HUES6 (cell line): ENCODE measurements around the gene FSTL5.

Source experiments
- H3K27ac ChIP-seq: 2 replicates; pipeline ENCODE4 v1.7.0; 2013; ENCODE audit warnings: low read depth, mild to moderate bottlenecking, low read length, inconsistent platforms
- H3K27me3 ChIP-seq: 2 replicates; pipeline ENCODE4 v1.6.1; 2013; ENCODE audit warnings: low read length; ENCODE audit not compliant: control insufficient read depth, insufficient read depth
- H3K36me3 ChIP-seq: 2 replicates; pipeline ENCODE4 v1.6.1; 2013; ENCODE audit warnings: low read length; ENCODE audit not compliant: control insufficient read depth, insufficient read depth
- H3K4me1 ChIP-seq: 2 replicates; pipeline ENCODE4 v1.6.1; 2013; ENCODE audit warnings: low read length; ENCODE audit not compliant: control insufficient read depth, insufficient read depth
- H3K4me3 ChIP-seq: 2 replicates; pipeline ENCODE4 v1.5.1; 2013; ENCODE audit warnings: low read depth, low read length
- H3K9ac ChIP-seq: one replicate; pipeline ENCODE4 v1.6.1; 2013; ENCODE audit warnings: mild to moderate bottlenecking, low read length
- H3K9me3 ChIP-seq: 2 replicates; pipeline ENCODE4 v1.6.1; 2013; ENCODE audit warnings: low read depth, low read length; ENCODE audit not compliant: control insufficient read depth, insufficient read depth

The FSTL5 gene

DNA sequence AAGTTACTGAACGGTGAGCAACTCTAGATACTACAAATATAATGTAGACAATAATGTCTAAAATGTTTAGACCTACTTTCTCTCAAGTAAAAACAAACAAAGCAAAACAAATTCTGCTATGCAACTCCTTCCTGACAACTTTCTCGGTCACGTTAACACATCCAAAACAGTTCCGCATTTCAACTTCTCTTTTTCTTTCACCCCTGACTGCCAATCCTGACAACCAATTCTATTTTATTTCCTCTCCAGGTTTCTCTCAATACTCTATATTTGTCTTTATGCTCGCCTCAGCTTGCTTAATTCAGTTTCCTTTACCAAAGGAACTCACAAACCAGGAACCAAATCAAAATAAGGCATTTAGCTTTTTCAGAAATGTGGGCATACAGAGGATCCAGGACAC lies 513.0 kb downstream of the FSTL5 start:
- Histone ChIP-seq H3K4me3 (no peak overlapping the region), H3K9ac (no peak overlapping the region), H3K9me3 (no peaks in the 10 kb centered on the region), H3K27ac (no peak overlapping the region), H3K36me3 (no peaks in the 10 kb centered on the region), H3K27me3 (no peaks in the 10 kb centered on the region), H3K4me1 (no peaks in the 10 kb centered on the region)

DNA sequence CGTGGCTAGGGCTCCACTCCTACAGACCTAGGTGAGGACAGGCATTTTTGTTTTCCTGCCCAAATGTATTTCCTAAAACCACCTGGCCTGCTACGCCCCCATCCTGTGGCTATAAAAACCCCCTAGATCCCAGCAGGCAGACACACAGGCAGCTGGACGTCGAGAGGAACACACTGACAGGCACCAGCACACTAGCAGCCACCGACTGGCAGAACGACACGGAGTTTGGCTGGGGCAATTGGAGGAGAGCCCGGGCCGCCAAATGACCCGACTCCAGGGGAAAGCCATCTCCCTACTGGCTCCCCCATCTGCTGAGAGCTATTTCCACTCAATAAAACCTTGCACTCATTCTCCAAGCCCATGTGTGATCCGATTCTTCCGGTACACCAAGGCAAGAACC lies 516.0 kb downstream of the FSTL5 start:
- Histone ChIP-seq H3K27me3 (no peaks in the 10 kb centered on the region), H3K9me3 (no peaks in the 10 kb centered on the region), H3K9ac (no peak overlapping the region), H3K36me3 (no peaks in the 10 kb centered on the region), H3K27ac (no peak overlapping the region), H3K4me1 (no peaks in the 10 kb centered on the region), H3K4me3 (no peak overlapping the region)

DNA sequence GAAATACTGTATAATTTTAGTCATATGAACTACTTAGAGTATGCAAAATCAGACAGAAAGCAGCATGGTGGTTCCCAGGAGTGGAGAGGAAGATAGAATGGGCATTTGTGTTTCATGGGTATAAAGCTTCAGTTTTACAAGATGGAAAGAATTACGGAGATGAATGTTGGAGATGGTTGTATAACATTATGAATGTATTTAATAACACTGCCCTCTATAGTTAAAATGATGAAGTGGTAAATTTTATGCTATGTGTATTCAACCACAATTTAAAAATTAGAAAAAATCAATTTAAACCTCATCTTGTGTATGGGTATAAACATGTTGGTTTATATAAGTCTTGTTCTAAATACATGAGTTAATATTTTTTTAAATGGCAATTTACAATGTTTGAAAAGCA lies 521.1 kb downstream of the FSTL5 start:
- H3K27ac ChIP-seq, result no peak overlapping the region
- no peaks in the 10 kb centered on the region for H3K36me3 ChIP-seq
- no peaks in the 10 kb centered on the region for H3K9me3 ChIP-seq
- H3K27me3 ChIP-seq, result no peaks in the 10 kb centered on the region
- no peak overlapping the region for H3K4me3 ChIP-seq
- H3K4me1 ChIP-seq, result no peaks in the 10 kb centered on the region
- no peak overlapping the region for H3K9ac ChIP-seq

DNA sequence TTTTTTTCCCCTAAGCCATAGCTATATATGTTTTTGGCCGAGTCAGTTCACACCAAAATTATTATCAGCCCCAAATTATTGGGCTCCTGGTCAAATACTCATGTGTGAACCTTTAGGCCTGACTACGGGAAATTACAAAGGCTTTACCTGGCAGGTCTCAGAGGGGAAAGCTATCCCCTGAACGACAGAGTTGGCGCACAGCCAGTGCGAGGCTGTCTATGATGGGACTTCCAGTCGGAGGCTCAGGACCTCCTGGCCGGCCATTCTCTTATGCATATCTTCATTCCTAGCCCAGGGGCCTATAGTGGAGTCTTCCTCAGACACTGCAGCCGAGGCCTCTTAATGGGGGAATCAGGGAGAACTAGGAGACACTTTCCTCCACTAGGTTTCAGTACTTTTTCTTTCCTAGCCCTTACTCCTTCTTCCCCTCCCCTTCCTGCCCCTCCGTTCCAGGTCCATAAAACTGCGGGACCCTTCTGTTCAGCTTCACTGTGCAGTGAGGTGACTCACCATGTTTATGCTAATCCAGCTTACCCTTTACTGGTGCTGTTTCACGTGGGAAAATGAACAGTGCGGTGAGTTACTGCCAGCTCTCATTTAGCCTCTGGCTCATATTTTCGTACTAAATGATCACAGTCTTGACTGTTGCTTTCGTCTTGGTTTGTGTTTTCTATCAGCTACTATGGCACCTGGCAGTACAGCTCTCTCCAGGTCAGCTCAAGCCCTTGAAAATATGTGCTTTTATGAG lies 533.9 kb downstream of the FSTL5 start:
- H3K4me1 ChIP-seq, result no peaks in the 10 kb centered on the region
- no peaks in the 10 kb centered on the region for H3K27me3 ChIP-seq
- H3K4me3 ChIP-seq, result no peak overlapping the region
- H3K9ac ChIP-seq, result no peak overlapping the region
- H3K27ac ChIP-seq, result no peak overlapping the region
- H3K9me3 ChIP-seq, result no peaks in the 10 kb centered on the region
- H3K36me3 ChIP-seq, result no peaks in the 10 kb centered on the region

DNA sequence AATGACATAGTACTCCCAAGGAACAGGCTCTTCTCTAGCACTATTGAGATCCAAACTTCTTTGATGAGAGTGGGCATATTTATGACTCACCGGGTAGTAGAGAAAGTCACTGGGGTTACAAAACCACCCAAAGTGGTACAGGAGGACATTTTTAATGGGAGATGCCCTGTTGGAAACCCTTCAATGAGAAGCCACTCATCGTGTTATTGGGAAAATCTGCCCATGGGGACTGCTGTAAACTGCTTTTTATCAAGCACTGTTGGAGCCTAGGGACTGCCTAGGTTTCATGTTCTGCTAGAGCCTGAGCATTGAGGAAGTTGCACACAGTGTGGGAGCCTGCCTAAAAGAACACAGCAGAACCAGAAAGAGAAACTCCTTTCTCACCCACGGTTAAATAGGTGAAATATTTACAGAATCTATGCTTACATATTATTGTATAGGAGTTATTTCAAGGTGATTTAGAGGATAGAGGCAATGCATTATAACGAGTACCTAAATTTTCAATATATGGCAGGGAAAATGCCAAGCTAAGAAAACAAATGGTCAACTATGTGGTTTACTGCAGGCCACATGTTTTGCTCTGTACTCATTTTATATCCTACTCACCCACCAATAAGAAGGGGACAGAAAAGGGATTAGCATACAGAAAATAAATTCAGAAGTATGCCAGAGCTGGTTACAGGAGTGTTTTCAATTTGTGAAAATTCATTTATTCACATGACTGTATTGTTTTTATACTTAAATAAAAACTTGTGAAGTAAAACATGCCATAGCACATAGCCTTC lies 559.1 kb downstream of the FSTL5 start:
- H3K9ac ChIP-seq, result no peak overlapping the region

DNA sequence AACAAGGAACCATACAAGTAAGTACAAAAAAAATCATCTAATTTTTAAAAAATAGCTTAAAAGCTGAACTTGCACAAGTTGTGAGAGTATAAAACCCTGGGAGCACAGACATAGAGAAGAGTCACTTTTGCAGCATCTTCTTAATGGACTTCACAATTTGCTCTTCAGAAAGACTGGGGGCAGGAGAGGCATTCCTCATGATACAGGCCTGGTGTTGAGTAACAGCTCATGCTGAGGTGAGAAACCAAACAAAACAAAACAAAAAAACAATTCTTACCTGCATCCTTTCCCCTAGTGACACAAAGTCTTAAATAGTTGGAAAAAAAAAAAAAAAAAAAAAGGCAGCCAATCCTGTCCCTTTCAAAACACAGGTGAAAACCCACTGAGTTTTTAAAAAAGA lies 562.8 kb downstream of the FSTL5 start:
- H3K9ac ChIP-seq, result no peak overlapping the region
- H3K36me3 ChIP-seq, result no peaks in the 10 kb centered on the region

More for the DNA sequence above, 559.1 kb downstream of the FSTL5 start:
- H3K27me3 ChIP-seq, result no peaks in the 10 kb centered on the region
- no peaks in the 10 kb centered on the region for H3K4me1 ChIP-seq
- no peak overlapping the region for H3K27ac ChIP-seq
- H3K9me3 ChIP-seq, result no peaks in the 10 kb centered on the region
- H3K36me3 ChIP-seq, result no peaks in the 10 kb centered on the region
- no peak overlapping the region for H3K4me3 ChIP-seq

DNA sequence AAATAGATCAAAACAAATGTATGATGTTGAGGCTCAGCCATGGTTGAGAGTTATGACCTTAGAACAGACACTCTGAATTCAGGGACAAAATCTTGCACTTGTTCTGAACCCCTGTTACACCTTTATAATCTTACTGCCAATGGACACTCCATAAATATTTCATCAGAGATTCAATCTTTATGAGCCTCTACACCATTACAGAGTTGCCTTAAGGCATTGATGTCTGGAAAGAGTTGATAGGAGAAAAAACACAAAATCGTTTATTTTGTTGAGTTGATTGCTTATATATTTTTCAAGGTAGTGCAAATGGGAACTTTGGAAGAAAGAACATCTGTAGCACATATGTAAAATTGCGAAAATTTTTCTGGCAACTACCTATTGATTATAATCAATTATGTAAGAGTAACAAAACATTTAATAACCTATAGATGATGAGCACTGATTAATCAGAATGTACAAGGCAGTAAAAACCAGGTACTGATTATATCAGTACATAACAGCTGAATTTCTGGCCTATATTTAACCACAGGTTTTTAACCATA lies 568.5 kb downstream of the FSTL5 start:
- Histone ChIP-seq H3K9ac (no peak overlapping the region), H3K9me3 (no peaks in the 10 kb centered on the region), H3K36me3 (no peaks in the 10 kb centered on the region), H3K27ac (no peak overlapping the region), H3K4me3 (no peak overlapping the region), H3K4me1 (no peaks in the 10 kb centered on the region), H3K27me3 (no peaks in the 10 kb centered on the region)

More for the DNA sequence above, 562.8 kb downstream of the FSTL5 start:
- H3K4me1 ChIP-seq, result no peaks in the 10 kb centered on the region
- no peaks in the 10 kb centered on the region for H3K9me3 ChIP-seq
- no peaks in the 10 kb centered on the region for H3K27me3 ChIP-seq
- H3K27ac ChIP-seq, result no peak overlapping the region
- H3K4me3 ChIP-seq, result no peak overlapping the region

DNA sequence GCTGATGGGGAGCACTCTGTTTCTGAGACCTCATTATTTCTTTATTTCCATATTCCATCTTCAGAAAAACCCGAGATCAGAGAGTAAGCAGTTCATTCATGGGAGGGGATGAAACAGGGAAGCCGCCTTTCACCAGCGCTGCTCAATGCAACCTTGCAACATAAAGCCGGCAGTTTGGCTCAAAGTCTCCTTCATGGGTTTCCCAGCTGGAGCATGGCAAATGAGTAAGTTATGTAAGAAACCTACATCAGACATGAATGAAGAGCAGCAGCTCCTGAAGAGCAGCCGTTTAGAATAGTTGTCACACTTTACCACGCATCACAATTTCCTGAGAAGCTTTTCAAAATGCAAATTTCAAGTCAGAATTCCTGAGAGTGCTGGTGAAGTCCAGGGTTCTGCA lies 578.8 kb downstream of the FSTL5 start:
- H3K27ac ChIP-seq, result no peak overlapping the region
- H3K4me1 ChIP-seq, result no peaks in the 10 kb centered on the region
- no peaks in the 10 kb centered on the region for H3K27me3 ChIP-seq
- no peak overlapping the region for H3K4me3 ChIP-seq
- H3K9ac ChIP-seq, result no peak overlapping the region
- no peaks in the 10 kb centered on the region for H3K36me3 ChIP-seq
- no peaks in the 10 kb centered on the region for H3K9me3 ChIP-seq

DNA sequence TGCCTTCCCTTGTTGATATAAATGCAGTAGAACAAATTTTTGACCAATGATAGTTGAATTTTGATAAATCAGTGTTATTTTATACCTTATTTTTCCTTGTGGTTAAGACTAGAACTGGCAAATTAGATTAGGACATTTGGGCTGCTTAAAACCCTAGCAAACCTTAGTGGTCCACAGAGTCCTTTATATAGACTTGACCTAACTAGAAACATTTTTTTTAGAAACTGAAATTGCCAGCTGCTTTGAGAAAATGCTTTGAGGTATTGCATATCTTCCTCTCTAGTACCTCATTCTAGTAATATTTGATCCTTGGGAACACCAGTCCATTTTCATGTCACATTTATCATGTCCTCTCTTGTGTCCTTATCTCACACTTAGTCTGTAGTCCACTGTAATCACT lies 580.3 kb downstream of the FSTL5 start:
- Histone ChIP-seq H3K9ac (no peak overlapping the region), H3K27ac (no peak overlapping the region), H3K9me3 (no peaks in the 10 kb centered on the region), H3K36me3 (no peaks in the 10 kb centered on the region), H3K27me3 (no peaks in the 10 kb centered on the region), H3K4me1 (no peaks in the 10 kb centered on the region), H3K4me3 (no peak overlapping the region)

DNA sequence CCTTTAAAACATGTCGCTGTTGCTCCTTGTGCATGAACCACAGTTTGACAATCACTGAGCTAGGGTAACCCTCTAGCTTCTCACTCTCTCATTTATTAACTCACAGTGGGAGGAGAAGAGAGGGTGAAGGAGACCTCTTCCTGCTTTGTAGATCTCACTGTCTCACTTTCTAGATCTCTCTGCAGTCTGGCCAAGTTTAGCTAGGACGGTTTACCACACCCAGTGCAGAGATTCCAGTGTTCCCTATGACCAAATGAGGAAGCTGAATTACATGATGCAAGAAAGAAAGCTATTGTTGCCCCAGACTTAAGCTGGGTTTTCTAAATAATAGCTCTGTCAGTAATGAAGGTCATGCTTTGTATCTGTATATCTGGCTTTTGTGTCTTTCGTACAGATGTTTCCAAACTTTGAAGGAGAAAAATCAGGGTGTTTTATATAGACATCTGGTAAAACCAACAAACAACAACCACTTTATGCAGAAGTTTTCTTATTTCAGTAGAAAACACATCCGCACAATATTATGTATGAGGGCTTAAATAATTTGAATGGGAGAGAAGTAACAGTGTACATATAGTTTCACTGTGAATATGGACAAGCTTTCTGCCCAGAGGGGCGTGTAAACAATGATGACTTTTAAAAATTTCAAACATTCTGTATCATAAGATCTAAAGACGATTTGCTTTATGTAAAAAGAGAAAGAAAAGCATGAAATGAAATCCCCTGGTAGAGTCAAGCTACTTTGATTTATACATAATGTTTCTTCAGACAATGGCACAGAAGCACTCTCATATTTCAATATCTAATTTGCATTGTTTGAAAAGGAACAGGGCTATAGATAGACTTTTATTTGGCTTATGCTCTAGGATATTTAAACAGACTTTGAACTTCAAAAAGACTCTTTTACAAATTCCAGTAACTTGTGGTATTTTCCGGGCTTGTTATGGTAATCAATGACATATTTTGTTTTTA lies 582.3 kb downstream of the FSTL5 start:
- H3K9me3 ChIP-seq, result no peaks in the 10 kb centered on the region
- no peaks in the 10 kb centered on the region for H3K27me3 ChIP-seq
- H3K36me3 ChIP-seq, result no peaks in the 10 kb centered on the region
- no peak overlapping the region for H3K27ac ChIP-seq
- H3K4me1 ChIP-seq, result no peaks in the 10 kb centered on the region
- H3K9ac ChIP-seq, result no peak overlapping the region
- H3K4me3 ChIP-seq, result no peak overlapping the region
